Panc1 (cell line): ENCODE results near the gene MKKS. TPM values are rescaled to one million over a fixed set of nuclear protein-coding genes. Genes with fewer than 3 reads are reported as not detected.
A peak's percentile ranks its signal among the peaks of the same experiment; 100 is the strongest.

ENCODE experiments used
- ATAC-seq: fragments of 200-7000 bp; cut with Tn5 transposase; 2 replicates; pipeline ENCODE4 v1.9.1; 2020; ENCODE audit warnings: mild to moderate bottlenecking, moderate library complexity
- BruUV-seq: library from RNA; stranded (reverse); fragments of 400-500 nt; replicated peaks from 2 replicates; lab custom pipeline; 2021; lab: Mats Ljungman, UMichigan
- CTCF ChIA-PET: fragments of 300-600 bp; sonication (Branson Sonifier 250); formaldehyde crosslinking; loops from one replicate; lab custom pipeline; 2022; ENCODE audit warnings: antibody characterized with exemption; lab: Charles Lee
- POLR2A ChIA-PET: fragments of 300-600 bp; sonication (Branson Sonifier 250); formaldehyde crosslinking; loops from one replicate; lab custom pipeline; 2022; ENCODE audit warnings: antibody characterized with exemption; lab: Charles Lee
- DNase-seq: peaks from one replicate; pipeline ENCODE4 v3.0.0-alpha.2; 2010; ENCODE audit warnings: low read depth, low spot score
- H3K27ac ChIP-seq: 2 replicates; pipeline ENCODE4 v1.5.1; 2011; ENCODE audit warnings: mild to moderate bottlenecking, low read length, inconsistent platforms
- H3K27me3 ChIP-seq: fragments of 200-500 bp; sonication (Bioruptor generic); 2 replicates; pipeline ENCODE4 v1.6.0; 2014; ENCODE audit warnings: low read length, inconsistent platforms; ENCODE audit not compliant: control insufficient read depth, insufficient read depth
- H3K36me3 ChIP-seq: fragments of 200-500 bp; sonication (Bioruptor generic); 2 replicates; pipeline ENCODE4 v1.5.1; 2014; ENCODE audit warnings: inconsistent platforms, mild to moderate bottlenecking, low read length, moderate library complexity; ENCODE audit not compliant: control insufficient read depth, insufficient read depth
- H3K4me1 ChIP-seq: 2 replicates; pipeline ENCODE4 v1.5.1; 2011; ENCODE audit warnings: inconsistent platforms, mild to moderate bottlenecking, low read length, moderate library complexity; ENCODE audit not compliant: control insufficient read depth, insufficient read depth
- H3K4me3 ChIP-seq, 2 experiments: 2 replicates each; pipeline ENCODE4 v1.5.1; 2011 to 2012; ENCODE audit warnings: low read depth in 2 of 2, low read length in 2 of 2, mild to moderate bottlenecking in 2 of 2, inconsistent platforms in 1 of 2, moderate library complexity in 1 of 2
- H3K9me3 ChIP-seq: fragments of 200-500 bp; sonication (Bioruptor generic); 2 replicates; pipeline ENCODE4 v1.5.1; 2014; ENCODE audit warnings: low read depth, mild to moderate bottlenecking, inconsistent platforms, low read length, moderate library complexity; ENCODE audit not compliant: control insufficient read depth, insufficient read depth
- SIN3A ChIP-seq: IDR thresholded peaks from 2 replicates; pipeline ENCODE4 v1.6.1; 2012; ENCODE audit warnings: low read depth, mild to moderate bottlenecking, low read length, moderate library complexity, borderline replicate concordance; ENCODE audit not compliant: insufficient read depth
- TCF7L2 ChIP-seq: IDR thresholded peaks from 2 replicates; pipeline ENCODE4 v1.6.1; 2011; ENCODE audit warnings: mild to moderate bottlenecking, low read depth, low read length, inconsistent platforms
- in situ Hi-C: cut with HindIII; loops from 2 replicates; pipeline ENCODE4 v1.10.0; 2016; ENCODE audit warnings: low sequenced_read_pairs, low pct_unique_long_range_greater_than_20kb
- intact Hi-C: fragments of 100-400 bp; cut with micrococcal nuclease; formaldehyde crosslinking; loops from one replicate; pipeline ENCODE4 v1.10.0; 2022; ENCODE audit not compliant: unreplicated experiment
- total RNA-seq: library from RNA; stranded (reverse); gene quantifications from one replicate; pipeline ENCODE4 v1.2.1, GENCODE V29; 2021; ENCODE audit not compliant: unreplicated experiment
- TF ChIP-seq, protein P1 (sequence below): fragments of 450-650 bp; IDR thresholded peaks from 2 replicates; pipeline ENCODE4 v1.5.1; 2017; ENCODE audit warnings: mild to moderate bottlenecking
- TF ChIP-seq, protein P2 (sequence below), 2 experiments: IDR thresholded peaks; 2 replicates each; pipeline ENCODE4 v1.6.1; 2011 to 2012; ENCODE audit warnings: low read depth in 2 of 2, control low read depth in 1 of 2, low read length in 1 of 2, mild to moderate bottlenecking in 1 of 2, moderate library complexity in 1 of 2; ENCODE audit not compliant: insufficient read depth in 1 of 2

The MKKS gene
- total RNA-seq, 1 experiment from 2014 or later: 15.6 TPM

DNA sequence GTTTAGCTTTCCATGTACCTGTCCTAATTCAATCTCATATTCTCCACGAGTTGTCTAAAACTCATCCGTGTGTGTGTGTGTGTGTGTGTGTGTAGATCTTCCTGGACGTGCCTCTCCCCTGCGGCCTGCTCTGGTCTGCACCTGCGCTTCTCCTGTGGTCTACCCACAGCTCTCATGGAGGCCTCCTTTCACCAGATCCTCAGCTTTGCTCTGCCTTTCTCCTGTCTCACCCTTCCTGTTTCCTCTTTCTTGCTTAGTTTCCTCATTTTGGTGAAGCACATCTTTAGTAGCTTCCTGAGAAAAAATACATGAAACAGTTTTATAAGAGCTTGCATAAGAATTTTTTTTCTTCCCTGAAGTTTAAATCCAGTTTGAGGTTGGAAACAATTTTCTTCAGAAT is 19.2 kb upstream of the MKKS start:
- in situ Hi-C loops (no loop called here), intact Hi-C loops (no loop called here)
- H3K36me3 ChIP-seq: no peaks in the 10 kb centered on the region
- no peak overlapping the region for H3K4me3 ChIP-seq
- no peaks in the 10 kb centered on the region for H3K9me3 ChIP-seq
- no TSS peak for BruUV-seq
- POLR2A ChIA-PET: interaction anchor here (0.6 kb wide), 1 partner anchor 27 kb away, joined by 3 read pairs; no protein-coding TSS in a partner anchor
- TF ChIP-seq SIN3A: no peak
- H3K27ac ChIP-seq: no peak overlapping the region; the same call in 1 of the 2 replicates
- H3K4me1 ChIP-seq: peaks cover 3% of the 10 kb centered on the region; the same call in 1 of the 2 replicates
- DNase-seq: no peak
- CTCF ChIA-PET: no interaction called here
- H3K27me3 ChIP-seq: no peaks in the 10 kb centered on the region
- ATAC-seq: no peak

- no peak overlapping the region for H3K4me3 ChIP-seq
- H3K9me3 ChIP-seq: no peaks in the 10 kb centered on the region
- intact Hi-C loops (no loop called here), in situ Hi-C loops (no loop called here)
- no TSS peak for BruUV-seq
- peaks cover 14% of the 10 kb centered on the region for H3K4me1 ChIP-seq
- ATAC-seq (no peak), DNase-seq (no peak)
- no peaks in the 10 kb centered on the region for H3K27me3 ChIP-seq
- no peak overlapping the region for H3K27ac ChIP-seq
- no peaks in the 10 kb centered on the region for H3K36me3 ChIP-seq
- ChIA-PET POLR2A (no interaction called here), CTCF (no interaction called here)
- TF ChIP-seq, protein P1, sequence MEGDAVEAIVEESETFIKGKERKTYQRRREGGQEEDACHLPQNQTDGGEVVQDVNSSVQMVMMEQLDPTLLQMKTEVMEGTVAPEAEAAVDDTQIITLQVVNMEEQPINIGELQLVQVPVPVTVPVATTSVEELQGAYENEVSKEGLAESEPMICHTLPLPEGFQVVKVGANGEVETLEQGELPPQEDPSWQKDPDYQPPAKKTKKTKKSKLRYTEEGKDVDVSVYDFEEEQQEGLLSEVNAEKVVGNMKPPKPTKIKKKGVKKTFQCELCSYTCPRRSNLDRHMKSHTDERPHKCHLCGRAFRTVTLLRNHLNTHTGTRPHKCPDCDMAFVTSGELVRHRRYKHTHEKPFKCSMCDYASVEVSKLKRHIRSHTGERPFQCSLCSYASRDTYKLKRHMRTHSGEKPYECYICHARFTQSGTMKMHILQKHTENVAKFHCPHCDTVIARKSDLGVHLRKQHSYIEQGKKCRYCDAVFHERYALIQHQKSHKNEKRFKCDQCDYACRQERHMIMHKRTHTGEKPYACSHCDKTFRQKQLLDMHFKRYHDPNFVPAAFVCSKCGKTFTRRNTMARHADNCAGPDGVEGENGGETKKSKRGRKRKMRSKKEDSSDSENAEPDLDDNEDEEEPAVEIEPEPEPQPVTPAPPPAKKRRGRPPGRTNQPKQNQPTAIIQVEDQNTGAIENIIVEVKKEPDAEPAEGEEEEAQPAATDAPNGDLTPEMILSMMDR: no peak
These were observed 15.2 kb upstream of the MKKS start for GRCh38 chr20:10449270-10449669.

DNA sequence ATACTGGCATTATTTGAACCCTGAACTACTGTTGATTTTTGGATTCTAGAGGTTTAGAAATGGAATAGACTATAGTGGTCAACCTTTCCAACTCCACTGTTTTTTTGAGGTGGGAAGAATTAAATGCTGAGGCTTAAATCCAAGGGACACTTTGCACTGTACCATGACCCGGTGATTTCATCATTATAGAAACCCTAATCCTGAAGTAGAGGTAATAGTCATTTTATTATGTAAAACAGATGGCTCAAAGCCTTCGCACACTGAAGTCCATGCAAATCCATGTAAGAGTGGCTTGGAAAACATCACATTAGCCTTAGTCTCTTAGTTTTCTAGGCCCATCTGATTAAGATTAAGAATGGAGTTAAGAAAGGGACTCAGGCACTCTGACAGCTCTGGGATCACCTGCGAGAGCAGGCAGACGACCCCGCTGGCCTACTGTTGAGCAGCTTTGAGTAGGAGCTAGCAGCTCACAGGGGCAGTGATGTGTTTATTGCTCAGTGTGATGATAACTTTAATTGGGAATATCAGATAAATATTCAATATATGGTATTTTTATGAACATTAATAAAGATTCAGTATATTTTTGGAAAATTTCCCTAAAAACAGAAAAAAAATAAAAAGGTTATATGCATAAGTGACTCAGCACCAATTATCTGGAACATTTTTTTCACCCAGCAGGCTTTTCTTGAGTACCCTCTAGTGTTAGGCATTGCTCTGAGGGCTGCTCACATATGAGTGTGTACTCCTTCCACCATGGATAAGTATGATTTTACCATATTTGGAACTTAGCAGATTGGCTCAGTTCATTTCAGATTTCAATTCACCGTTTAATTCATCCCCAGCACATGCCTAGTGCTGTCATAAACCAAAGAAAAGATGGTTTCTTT is 14.5 kb upstream of the MKKS start:
- Histone ChIP-seq H3K27ac (peak overlapping the region; percentile 55; the same call in 1 of the 2 replicates), H3K36me3 (no peaks in the 10 kb centered on the region), H3K9me3 (no peaks in the 10 kb centered on the region), H3K4me3 (no peak overlapping the region), H3K27me3 (no peaks in the 10 kb centered on the region), H3K4me1 (peaks cover 14% of the 10 kb centered on the region)
- in situ Hi-C loops: no loop called here
- intact Hi-C loops: no loop called here
- no peak for TF ChIP-seq TCF7L2
- TF ChIP-seq, protein P1: no peak
- TF ChIP-seq, protein P2, sequence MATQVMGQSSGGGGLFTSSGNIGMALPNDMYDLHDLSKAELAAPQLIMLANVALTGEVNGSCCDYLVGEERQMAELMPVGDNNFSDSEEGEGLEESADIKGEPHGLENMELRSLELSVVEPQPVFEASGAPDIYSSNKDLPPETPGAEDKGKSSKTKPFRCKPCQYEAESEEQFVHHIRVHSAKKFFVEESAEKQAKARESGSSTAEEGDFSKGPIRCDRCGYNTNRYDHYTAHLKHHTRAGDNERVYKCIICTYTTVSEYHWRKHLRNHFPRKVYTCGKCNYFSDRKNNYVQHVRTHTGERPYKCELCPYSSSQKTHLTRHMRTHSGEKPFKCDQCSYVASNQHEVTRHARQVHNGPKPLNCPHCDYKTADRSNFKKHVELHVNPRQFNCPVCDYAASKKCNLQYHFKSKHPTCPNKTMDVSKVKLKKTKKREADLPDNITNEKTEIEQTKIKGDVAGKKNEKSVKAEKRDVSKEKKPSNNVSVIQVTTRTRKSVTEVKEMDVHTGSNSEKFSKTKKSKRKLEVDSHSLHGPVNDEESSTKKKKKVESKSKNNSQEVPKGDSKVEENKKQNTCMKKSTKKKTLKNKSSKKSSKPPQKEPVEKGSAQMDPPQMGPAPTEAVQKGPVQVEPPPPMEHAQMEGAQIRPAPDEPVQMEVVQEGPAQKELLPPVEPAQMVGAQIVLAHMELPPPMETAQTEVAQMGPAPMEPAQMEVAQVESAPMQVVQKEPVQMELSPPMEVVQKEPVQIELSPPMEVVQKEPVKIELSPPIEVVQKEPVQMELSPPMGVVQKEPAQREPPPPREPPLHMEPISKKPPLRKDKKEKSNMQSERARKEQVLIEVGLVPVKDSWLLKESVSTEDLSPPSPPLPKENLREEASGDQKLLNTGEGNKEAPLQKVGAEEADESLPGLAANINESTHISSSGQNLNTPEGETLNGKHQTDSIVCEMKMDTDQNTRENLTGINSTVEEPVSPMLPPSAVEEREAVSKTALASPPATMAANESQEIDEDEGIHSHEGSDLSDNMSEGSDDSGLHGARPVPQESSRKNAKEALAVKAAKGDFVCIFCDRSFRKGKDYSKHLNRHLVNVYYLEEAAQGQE (IDR thresholded peaks at IDR 0.05; ENCODE audit: insufficient read depth in 1 of 2, low read depth in 2 of 2, low read length in 1 of 2): no peak
- CTCF ChIA-PET: no interaction called here
- DNase-seq (no peak), ATAC-seq (no peak)
- POLR2A ChIA-PET: no interaction called here
- no TSS peak for BruUV-seq
